ENCODE results near the gene RHOG. TPM values are rescaled to one million over a fixed set of nuclear protein-coding genes. Genes with fewer than 3 reads are reported as not detected.

The RHOG gene
- total and polyA plus RNA-seq, 9 of the 15 experiments (the other 6 are each of a cell fraction or from before 2014, with no cell fraction given) = 22.6 to 162 (median 80.3) TPM

- TF ChIP-seq RBM34 (IDR thresholded peaks at IDR 0.05; ENCODE audit: borderline replicate concordance, insufficient read depth, low read length) (no peak), TCF7 (IDR thresholded peaks at IDR 0.05; ENCODE audit: borderline replicate concordance) (0 out of 2 replicates have a peak, but pooled peaks have one; percentile 21), JUN (IDR thresholded peaks at IDR 0.05; ENCODE audit: borderline replicate concordance, low read depth, low read length) (peak; percentile 61; the same call in 1 of the 2 replicates), JUN (CRISPR knock-in tag; IDR thresholded peaks at IDR 0.05; ENCODE audit: borderline replicate concordance) (no peak), CEBPZ (IDR thresholded peaks at IDR 0.05; ENCODE audit: borderline replicate concordance, low read depth, low read length) (no peak), PHF8 (IDR thresholded peaks at IDR 0.05; ENCODE audit: borderline replicate concordance, low read length) (no peak; the same call in 1 of the 2 replicates), ZBTB1 (CRISPR knock-in tag; IDR thresholded peaks at IDR 0.05; ENCODE audit: borderline replicate concordance, low read depth) (no peak), POLR2G (IDR thresholded peaks at IDR 0.05; ENCODE audit: low read depth, low read length) (no peak; the same call in 1 of the 2 replicates), GABPA (tag; conservative IDR thresholded peaks at IDR 0.05; ENCODE audit: low read depth) (peak; percentile 81), DPF2 (IDR thresholded peaks at IDR 0.05) (peak; percentile 88), ZBTB17 (CRISPR knock-in tag; IDR thresholded peaks at IDR 0.05) (no peak; the same call in 1 of the 2 replicates), GATAD2B (IDR thresholded peaks at IDR 0.05; ENCODE audit: borderline replicate concordance) (peak; percentile 37; the same call in 1 of the 2 replicates), ZBTB2 (IDR thresholded peaks at IDR 0.05) (no peak; the same call in none of the 2 replicates), RHOXF2B (CRISPR knock-in tag; conservative IDR thresholded peaks at IDR 0.05) (no peak), ZBTB43 (CRISPR knock-in tag; IDR thresholded peaks at IDR 0.05) (no peak; the same call in 1 of the 2 replicates), TCF3 (CRISPR knock-in tag; IDR thresholded peaks at IDR 0.05) (peak; percentile 71), NFRKB (IDR thresholded peaks at IDR 0.05; ENCODE audit: low read depth) (peak; percentile 55; the same call in 1 of the 2 replicates), ZNF143 (CRISPR knock-in tag; IDR thresholded peaks at IDR 0.05) (no peak), ZNF253 (CRISPR knock-in tag; conservative IDR thresholded peaks at IDR 0.05) (no peak), ZNF174 (CRISPR knock-in tag; IDR thresholded peaks at IDR 0.05) (no peak)
Observed at GRCh38 chr11:3834664-3835461, 5.9 kb downstream of the RHOG start (continued).

All from K562 (cell line).